ENCODE results near the gene PCDHGB5. TPM values are rescaled to one million over a fixed set of nuclear protein-coding genes. Genes with fewer than 3 reads are reported as not detected.

The PCDHGB5 gene
- total RNA-seq, 2 donors from 2014 or later, result 1.3 to 17.3 TPM

DNA sequence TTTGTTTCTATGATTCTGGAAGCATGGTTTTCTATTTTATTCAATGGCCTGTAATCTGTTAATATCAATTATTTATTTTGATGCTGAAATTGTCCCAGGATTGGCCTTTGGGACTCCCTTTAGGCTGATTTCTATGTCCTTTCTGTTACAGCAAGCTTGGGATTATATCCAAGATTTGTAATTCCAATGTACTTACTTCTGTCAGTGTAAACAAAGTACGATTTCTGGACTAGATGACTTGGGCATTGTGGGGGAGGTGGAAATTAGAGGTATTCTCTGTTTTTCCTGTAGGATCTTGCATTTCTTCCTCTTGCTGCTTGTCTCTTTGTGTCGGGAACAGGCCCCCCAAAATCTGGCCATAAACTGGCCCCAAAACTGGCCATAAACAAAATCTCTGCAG lies 36.3 kb downstream of the PCDHGB5 start:
- Mint-ChIP-seq H3K4me1 (no peaks in the 10 kb centered on the region), H3K36me3 (ENCODE audit: low read depth) (peaks cover 39% of the 10 kb centered on the region), H3K27me3 (ENCODE audit: insufficient read depth) (no peaks in the 10 kb centered on the region), H3K27ac (no peak overlapping the region), H3K4me3 (no peak overlapping the region), H3K9me3 (peaks cover 48% of the 10 kb centered on the region)
- no peak for DNase-seq
- Histone ChIP-seq H3K27ac (ENCODE audit: low read depth, low read length) (no peak overlapping the region), H3K27me3 (ENCODE audit: control insufficient read depth, insufficient read depth, low read length, poor library complexity, severe bottlenecking) (no peaks in the 10 kb centered on the region), H3K4me3 (ENCODE audit: low read length) (no peak overlapping the region), H3K9me3 (ENCODE audit: control insufficient read depth, low read length) (peaks cover 45% of the 10 kb centered on the region), H3K9ac (ENCODE audit: extremely low read depth, low read length, poor library complexity, severe bottlenecking) (no peak overlapping the region), H3K36me3 (ENCODE audit: control insufficient read depth, insufficient read depth, low read length) (no peaks in the 10 kb centered on the region), H3K4me1 (ENCODE audit: control insufficient read depth, insufficient read depth, low read length) (no peaks in the 10 kb centered on the region)
- TF ChIP-seq, protein P1, sequence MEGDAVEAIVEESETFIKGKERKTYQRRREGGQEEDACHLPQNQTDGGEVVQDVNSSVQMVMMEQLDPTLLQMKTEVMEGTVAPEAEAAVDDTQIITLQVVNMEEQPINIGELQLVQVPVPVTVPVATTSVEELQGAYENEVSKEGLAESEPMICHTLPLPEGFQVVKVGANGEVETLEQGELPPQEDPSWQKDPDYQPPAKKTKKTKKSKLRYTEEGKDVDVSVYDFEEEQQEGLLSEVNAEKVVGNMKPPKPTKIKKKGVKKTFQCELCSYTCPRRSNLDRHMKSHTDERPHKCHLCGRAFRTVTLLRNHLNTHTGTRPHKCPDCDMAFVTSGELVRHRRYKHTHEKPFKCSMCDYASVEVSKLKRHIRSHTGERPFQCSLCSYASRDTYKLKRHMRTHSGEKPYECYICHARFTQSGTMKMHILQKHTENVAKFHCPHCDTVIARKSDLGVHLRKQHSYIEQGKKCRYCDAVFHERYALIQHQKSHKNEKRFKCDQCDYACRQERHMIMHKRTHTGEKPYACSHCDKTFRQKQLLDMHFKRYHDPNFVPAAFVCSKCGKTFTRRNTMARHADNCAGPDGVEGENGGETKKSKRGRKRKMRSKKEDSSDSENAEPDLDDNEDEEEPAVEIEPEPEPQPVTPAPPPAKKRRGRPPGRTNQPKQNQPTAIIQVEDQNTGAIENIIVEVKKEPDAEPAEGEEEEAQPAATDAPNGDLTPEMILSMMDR (conservative IDR thresholded peaks at IDR 0.05), result no peak
- whole genome bisulfite sequencing, 2 experiments (ENCODE audit: insufficient coverage in 1 of 2, insufficient read length in 1 of 2), result 97 to 100% methylated on average over 1 to 2 of the region's 2 CpGs

DNA sequence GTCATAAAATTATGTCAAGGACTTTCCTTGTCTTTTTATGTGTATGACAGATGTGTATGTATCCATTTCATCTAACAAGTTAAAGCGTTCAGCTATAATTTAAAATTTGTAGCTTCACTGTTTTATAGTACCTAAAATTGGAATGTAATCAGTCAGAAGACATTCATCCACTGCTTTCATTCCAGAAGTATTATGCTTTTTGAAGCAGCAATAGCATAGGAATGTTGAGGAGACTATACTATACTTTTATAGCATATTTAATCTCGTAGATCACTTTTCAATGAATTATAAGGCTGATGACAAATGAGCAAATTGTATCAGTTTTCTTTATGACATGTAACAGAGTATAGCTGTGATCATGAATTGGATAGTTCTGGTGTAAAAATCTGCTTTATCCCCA lies 39.5 kb downstream of the PCDHGB5 start:
- Histone ChIP-seq H3K36me3 (ENCODE audit: control insufficient read depth, insufficient read depth, low read length) (no peaks in the 10 kb centered on the region), H3K9ac (ENCODE audit: extremely low read depth, low read length, poor library complexity, severe bottlenecking) (no peak overlapping the region), H3K9me3 (ENCODE audit: control insufficient read depth, low read length) (peaks cover 20% of the 10 kb centered on the region), H3K4me3 (ENCODE audit: low read length) (no peak overlapping the region), H3K27me3 (ENCODE audit: control insufficient read depth, insufficient read depth, low read length, poor library complexity, severe bottlenecking) (no peaks in the 10 kb centered on the region), H3K4me1 (ENCODE audit: control insufficient read depth, insufficient read depth, low read length) (no peaks in the 10 kb centered on the region), H3K27ac (ENCODE audit: low read depth, low read length) (no peak overlapping the region)
- Mint-ChIP-seq H3K4me3 (no peak overlapping the region), H3K27ac (no peak overlapping the region), H3K36me3 (ENCODE audit: low read depth) (peaks cover 30% of the 10 kb centered on the region), H3K4me1 (no peaks in the 10 kb centered on the region), H3K27me3 (ENCODE audit: insufficient read depth) (no peaks in the 10 kb centered on the region), H3K9me3 (peaks cover 24% of the 10 kb centered on the region)
- DNase-seq, result no peak
- TF ChIP-seq, protein P1 (conservative IDR thresholded peaks at IDR 0.05), result no peak
- 80 to 100% methylated on average over 1 of the region's 2 CpGs for WGBS, 2 experiments (ENCODE audit: insufficient coverage in 1 of 2, insufficient read length in 1 of 2)

DNA sequence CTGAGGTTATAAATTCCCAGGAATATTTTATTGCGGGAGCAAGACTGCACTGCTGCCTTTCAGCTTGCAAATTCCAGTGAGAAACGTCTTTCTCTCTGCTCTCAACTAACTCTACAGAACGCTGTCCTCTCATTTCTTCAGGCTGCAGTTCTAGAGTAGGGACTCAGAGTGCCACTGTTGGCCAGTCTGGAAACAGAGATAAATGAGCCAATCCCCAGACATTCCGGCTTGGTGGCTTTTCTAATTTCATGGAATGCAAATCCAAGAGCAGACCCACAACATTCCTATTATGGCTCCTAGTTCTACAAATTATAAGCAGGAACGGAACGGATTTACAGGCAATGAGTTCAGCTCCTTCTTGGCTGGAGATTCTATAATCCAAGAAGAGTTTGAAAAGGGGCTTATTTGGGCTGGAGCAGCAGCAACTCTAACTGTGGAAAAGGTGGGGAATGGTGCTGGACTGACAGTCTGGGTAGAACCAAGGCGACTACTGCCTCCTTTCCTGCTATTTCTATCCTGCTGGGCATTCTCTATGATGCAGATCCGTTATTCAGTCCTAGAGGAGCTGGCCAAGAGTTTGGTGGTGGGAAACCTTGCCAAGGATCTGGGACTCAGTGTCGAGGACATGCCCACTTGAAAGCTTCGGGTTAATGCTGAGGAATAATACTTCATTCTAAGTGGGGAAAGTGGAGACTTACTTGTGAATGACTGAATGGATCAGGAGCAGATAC lies 41.8 kb downstream of the PCDHGB5 start:
- Histone ChIP-seq H3K4me3 (ENCODE audit: low read length) (no peak overlapping the region), H3K27ac (ENCODE audit: low read depth, low read length) (no peak overlapping the region), H3K27me3 (ENCODE audit: control insufficient read depth, insufficient read depth, low read length, poor library complexity, severe bottlenecking) (no peaks in the 10 kb centered on the region), H3K36me3 (ENCODE audit: control insufficient read depth, insufficient read depth, low read length) (no peaks in the 10 kb centered on the region), H3K9ac (ENCODE audit: extremely low read depth, low read length, poor library complexity, severe bottlenecking) (no peak overlapping the region), H3K4me1 (ENCODE audit: control insufficient read depth, insufficient read depth, low read length) (no peaks in the 10 kb centered on the region), H3K9me3 (ENCODE audit: control insufficient read depth, low read length) (peaks cover 9% of the 10 kb centered on the region)
- WGBS, 2 experiments (ENCODE audit: insufficient coverage in 1 of 2, insufficient read length in 1 of 2), result 90 to 92% methylated on average over 8 to 10 of the region's 10 CpGs
- Mint-ChIP-seq H3K4me3 (no peak overlapping the region), H3K27ac (no peak overlapping the region), H3K4me1 (no peaks in the 10 kb centered on the region), H3K27me3 (ENCODE audit: insufficient read depth) (no peaks in the 10 kb centered on the region), H3K36me3 (ENCODE audit: low read depth) (peaks cover 16% of the 10 kb centered on the region), H3K9me3 (peaks cover 5% of the 10 kb centered on the region)
- DNase-seq, result no peak
- TF ChIP-seq, protein P1 (conservative IDR thresholded peaks at IDR 0.05), result no peak

Data from endodermal cell (in vitro differentiated cells).